GM12875 (cell line): ENCODE data around the gene RNU11.
"Not testable (repeated sequence)": the region's sequence is repeated elsewhere in the genome, so short reads cannot be mapped to it uniquely, and the experiment has no call there.

Source experiments
- H3K4me3 ChIP-seq: one replicate; pipeline ENCODE4 v1.5.1; 2011; ENCODE audit warnings: low read depth, low read length, control low read depth
- TF ChIP-seq, protein P1 (sequence below): IDR thresholded peaks from 2 replicates; pipeline ENCODE4 v1.5.1; 2011; ENCODE audit warnings: low read depth, mild to moderate bottlenecking, control low read depth, inconsistent platforms, low read length, moderate library complexity, borderline replicate concordance; ENCODE audit not compliant: insufficient read depth

RNU11 gene

DNA sequence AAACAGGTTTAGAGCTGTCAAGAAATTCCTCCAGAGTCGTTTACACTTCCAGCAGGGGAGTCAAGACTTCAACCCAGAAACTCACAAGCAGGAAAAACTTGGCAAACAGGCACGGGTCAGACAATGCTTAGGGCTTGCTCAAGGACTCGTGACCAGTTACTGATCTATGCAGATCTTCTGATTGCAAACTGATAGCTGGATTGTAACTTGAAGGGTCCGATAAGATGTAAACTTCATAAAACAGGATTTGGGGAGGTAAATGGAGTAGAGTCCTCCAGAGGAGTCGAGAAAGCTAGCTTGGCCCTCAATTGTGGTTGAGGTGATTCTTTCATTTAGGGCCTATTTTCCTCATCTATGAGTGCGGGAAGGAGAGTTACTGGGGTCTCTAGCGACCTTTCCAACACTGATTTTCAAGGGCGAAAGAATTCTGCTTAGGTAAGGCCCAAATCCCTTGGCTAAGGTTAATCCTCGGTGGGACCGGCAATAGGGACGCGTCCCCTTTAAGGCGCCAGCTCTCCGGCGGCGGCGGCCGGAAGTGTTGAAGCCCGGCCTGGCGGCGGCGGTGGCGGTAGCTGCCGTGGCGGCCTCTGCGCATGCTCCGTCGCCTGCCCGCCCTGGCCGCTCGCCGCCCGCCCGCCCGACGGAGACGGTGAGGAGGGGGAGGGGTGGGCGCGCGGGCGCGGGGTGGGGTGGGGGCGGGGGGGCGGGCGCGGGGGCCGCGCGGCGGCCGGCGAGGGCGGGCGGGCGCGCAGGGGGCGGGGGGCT, 20.0 kb downstream of the RNU11 start, which contains the start of gene GMEB1:
TSS of gene GMEB1 (plus strand) at position 594 of the 765 bp plus-strand sequence. CDS start 14,829 bp downstream, outside the sequence.
- TF ChIP-seq, protein P1, sequence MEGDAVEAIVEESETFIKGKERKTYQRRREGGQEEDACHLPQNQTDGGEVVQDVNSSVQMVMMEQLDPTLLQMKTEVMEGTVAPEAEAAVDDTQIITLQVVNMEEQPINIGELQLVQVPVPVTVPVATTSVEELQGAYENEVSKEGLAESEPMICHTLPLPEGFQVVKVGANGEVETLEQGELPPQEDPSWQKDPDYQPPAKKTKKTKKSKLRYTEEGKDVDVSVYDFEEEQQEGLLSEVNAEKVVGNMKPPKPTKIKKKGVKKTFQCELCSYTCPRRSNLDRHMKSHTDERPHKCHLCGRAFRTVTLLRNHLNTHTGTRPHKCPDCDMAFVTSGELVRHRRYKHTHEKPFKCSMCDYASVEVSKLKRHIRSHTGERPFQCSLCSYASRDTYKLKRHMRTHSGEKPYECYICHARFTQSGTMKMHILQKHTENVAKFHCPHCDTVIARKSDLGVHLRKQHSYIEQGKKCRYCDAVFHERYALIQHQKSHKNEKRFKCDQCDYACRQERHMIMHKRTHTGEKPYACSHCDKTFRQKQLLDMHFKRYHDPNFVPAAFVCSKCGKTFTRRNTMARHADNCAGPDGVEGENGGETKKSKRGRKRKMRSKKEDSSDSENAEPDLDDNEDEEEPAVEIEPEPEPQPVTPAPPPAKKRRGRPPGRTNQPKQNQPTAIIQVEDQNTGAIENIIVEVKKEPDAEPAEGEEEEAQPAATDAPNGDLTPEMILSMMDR = no peak
- peak within 1 kb of the TSS; percentile 65 for H3K4me3 ChIP-seq

DNA sequence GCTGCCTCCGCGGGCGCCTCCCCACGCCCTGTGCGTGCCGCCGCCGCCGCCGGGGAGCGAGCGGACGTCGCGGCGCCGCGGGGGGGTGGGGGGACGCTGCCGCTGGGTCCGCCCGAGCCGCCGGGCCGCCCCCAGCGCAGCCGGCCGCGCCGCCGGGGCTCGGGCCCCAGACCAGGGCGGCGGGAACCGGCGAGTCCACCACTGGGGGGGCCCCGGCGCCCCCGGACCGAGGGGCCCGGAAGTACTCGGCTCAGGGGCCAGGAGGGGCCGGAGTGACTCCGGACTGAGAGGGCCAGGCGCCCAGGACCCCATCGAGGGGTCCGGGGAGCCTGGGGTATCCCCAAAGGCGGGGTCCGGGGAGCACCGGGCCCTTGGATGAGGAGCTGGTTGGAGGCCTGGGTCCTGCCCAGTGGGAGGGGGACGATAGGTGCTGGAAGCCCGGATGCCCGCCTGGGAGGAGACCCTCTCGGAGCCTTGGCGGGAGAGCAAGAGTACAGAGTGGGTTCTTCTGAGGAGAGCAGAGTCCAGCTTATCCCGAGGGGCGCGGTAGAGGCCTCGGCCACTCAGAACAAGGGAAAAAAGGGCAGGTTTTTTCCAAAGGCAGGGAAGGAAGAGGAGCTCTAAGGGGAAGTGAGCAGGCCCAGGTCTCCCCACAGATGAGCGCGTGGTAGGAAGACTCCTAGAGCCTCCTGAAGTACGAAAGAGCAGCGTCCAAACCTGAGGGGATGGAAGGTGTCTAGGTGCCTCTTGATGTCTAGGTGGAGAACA, 20.7 kb downstream of the RNU11 start:
- TF ChIP-seq, protein P1 = no peak
- peak overlapping the region; percentile 65 for H3K4me3 ChIP-seq

DNA sequence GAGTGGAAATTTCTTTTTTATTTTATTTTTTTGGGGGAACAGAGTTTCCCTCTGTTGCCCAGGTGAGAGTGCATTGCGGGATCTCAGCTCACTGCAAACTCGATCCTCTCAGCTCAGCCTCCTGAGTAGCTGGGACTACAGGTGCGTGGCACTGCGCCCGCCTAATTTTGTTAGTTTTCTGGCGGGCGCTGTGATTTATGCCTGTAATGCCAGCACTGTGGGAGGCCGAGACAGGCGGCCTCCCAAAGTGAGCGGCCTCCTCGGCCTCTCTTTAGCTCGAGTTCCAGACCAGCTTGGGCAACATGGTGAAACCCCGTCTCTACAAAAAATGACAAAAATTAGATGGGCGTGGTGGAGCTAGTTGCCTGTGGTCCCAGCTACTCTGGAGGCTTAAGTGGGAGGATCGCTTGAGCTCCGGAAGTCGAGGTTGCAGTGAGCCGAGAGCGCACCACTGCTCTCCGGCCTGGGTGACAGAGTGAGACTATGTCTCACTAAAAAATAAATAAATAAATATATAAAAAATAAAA, 22.9 kb downstream of the RNU11 start:
- no peak overlapping the region for H3K4me3 ChIP-seq
- TF ChIP-seq, protein P1 = no peak

DNA sequence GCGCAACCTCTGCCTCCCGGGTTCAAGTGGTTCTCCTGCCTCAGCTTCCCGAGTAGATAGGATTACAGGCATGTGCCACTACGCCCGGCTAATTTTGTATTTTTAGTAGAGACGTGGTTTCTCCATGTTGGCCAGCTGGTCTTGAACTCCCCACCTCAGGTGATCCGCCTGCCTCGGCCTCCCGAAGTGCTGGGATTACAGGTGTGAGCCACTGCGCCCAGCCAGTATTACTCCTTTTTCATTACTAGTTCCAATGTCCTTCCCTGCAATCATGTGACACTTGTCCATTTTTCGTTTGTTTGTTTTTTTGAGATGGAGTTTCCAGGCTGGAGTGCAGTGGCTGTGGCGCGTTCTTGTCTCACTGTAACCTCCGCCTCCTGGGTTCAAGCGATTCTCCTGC, 24.6 kb downstream of the RNU11 start:
- not testable (repeated sequence) for H3K4me3 ChIP-seq

DNA sequence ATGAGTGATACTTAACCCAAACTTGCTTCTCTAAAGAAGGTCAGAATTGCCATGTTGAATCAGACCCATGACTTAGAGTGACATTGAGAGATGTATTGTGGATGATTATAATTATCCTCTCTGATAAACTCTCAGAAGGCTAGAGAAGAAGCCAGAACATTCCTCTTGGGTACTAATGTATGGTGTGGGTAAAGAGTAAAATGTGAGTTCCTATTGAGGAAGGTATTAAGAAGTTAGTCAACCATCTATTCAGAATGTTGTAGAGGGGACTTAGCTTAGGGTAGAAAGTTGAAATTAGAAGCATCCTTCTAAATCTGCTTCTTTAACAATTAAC, 27.5 kb downstream of the RNU11 start:
- no peak overlapping the region for H3K4me3 ChIP-seq
- TF ChIP-seq, protein P1 = no peak

DNA sequence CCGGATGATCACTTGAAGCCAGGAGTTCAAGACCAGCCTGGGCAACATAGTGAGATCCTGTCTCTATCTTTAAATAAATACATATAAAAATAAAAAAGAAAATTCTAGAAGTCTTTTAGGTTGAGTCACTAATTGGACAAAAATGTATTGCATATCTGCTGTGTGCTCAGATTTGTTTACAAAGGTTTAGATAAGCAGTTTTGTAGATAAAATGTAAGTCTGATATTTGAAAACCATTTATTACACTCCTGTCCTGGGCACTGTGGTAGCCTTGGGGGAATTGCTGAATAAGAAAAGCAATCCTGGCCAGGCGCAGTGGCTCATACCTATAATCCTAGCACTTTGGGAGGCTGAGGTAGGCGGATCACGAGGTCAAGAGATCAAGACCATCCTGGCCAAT, 31.8 kb downstream of the RNU11 start:
- TF ChIP-seq, protein P1 = no peak
- H3K4me3 ChIP-seq = no peak overlapping the region

DNA sequence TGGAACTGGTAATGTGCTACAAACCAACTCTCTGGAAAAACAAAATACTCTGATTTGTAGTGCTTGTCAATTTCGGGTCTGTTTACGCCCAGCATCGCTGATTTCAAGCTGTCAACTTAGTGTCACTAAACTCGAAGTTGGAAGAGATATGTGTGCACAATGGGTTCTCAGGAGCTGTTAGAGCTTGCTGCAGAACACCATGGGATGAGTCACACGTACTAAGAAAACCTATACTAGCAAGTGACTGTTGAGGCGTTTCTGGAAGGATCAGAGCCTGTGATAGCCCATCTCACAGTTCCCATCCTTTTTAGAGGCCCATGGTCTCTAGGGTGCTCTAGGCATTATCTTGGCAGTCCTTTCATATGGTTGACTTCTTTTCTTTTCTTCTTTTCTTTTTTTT, 34.4 kb downstream of the RNU11 start:
- TF ChIP-seq, protein P1 = no peak
- no peak overlapping the region for H3K4me3 ChIP-seq
